Rectal smooth muscle tissue (tissue), 1 donor: ENCODE results near the gene ARSI.

Source experiments
- H3K27ac ChIP-seq: one replicate; pipeline ENCODE4 v1.7.0; 2013; ENCODE audit warnings: low read depth, low read length, inconsistent platforms
- H3K27me3 ChIP-seq: one replicate; pipeline ENCODE4 v1.7.0; 2013; ENCODE audit warnings: low read length; ENCODE audit not compliant: control insufficient read depth, insufficient read depth
- H3K36me3 ChIP-seq: one replicate; pipeline ENCODE4 v1.7.0; 2013; ENCODE audit warnings: low read length; ENCODE audit not compliant: control insufficient read depth, insufficient read depth
- H3K4me1 ChIP-seq: one replicate; pipeline ENCODE4 v1.7.0; 2013; ENCODE audit warnings: low read length; ENCODE audit not compliant: control insufficient read depth, insufficient read depth
- H3K4me3 ChIP-seq: one replicate; pipeline ENCODE4 v1.7.0; 2013; ENCODE audit warnings: low read length
- H3K9ac ChIP-seq: one replicate; pipeline ENCODE4 v1.7.0; 2013; ENCODE audit warnings: low read length

ARSI gene

DNA sequence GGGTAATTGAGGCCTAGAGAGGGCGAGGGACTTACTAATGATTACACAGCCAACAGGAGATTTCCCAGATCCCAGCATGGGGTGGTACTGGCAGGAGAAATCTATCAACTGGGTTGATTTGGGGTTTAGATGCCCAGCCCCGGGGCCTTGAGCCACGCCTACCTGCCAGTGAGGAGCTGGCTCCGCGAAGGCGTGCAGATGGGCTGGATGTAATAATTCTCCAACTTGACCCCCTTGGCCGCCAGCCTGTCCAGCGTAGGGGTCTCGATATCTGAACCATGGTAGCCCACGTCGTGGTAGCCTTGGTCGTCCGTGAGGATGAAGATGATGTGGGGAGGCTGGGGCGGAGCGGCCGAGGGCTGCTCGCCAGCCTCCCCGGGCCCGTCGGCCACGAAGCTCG lies 804 bp downstream of the ARSI start:
- Histone ChIP-seq H3K4me3 (peak overlapping the region; percentile 43), H3K9ac (no peak overlapping the region), H3K4me1 (peaks cover 12% of the 10 kb centered on the region), H3K27me3 (peaks cover 3% of the 10 kb centered on the region), H3K36me3 (no peaks in the 10 kb centered on the region), H3K27ac (no peak overlapping the region)

DNA sequence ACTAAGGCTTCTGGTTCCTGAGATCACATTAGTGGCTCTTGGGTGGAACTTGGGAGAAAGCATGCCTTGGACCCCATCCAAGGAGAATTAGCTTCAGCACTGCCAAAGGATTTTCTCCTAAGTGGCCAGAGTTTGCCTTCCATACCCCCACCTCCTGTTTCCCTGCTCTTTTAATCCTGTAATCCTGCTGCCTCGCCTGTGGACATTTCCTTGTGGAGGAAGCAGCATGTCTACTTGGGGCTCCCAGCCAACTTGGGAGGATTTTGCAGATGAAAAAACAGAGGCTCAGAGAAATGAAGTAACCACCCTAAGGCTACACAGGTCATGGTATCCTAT lies 1.6 kb downstream of the ARSI start:
- Histone ChIP-seq H3K9ac (no peak overlapping the region), H3K4me3 (no peak overlapping the region), H3K27ac (no peak overlapping the region), H3K27me3 (peaks cover 3% of the 10 kb centered on the region), H3K36me3 (no peaks in the 10 kb centered on the region), H3K4me1 (peaks cover 12% of the 10 kb centered on the region)

DNA sequence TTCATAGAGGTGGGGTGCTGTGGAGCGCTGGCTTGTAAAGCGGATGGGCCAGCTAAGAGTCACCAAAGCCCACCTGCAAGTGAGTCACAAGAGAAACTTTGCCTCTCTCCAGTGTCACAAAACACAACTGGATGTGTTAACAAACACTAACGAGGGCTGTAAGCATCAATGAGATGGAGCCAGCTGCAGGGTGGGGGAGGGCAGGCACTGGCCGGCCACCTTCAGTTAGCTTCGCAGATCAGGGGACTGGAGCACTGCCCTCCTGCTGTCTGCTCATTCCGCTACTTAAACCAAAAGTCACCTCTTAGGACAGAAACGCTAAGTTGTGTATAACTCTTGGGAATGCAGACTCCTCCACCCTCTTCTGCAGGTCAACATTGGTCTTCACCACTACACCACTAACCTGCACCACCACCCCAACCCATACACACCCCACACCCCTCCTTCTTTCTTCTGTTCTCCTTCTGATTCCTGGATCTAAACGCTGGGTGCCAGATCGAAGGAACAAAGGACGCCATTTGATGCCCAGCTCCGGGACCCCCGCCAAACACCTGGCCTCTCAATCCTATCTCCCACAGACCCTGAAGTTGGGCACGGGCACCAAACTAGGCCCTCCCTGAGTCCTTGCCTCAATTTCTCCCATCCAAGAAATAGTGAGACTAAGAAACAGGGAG lies 2.1 kb downstream of the ARSI start:
- Histone ChIP-seq H3K4me3 (no peak overlapping the region), H3K9ac (no peak overlapping the region), H3K4me1 (peaks cover 12% of the 10 kb centered on the region), H3K36me3 (no peaks in the 10 kb centered on the region), H3K27me3 (peaks cover 3% of the 10 kb centered on the region), H3K27ac (peak overlapping the region; percentile 3)

DNA sequence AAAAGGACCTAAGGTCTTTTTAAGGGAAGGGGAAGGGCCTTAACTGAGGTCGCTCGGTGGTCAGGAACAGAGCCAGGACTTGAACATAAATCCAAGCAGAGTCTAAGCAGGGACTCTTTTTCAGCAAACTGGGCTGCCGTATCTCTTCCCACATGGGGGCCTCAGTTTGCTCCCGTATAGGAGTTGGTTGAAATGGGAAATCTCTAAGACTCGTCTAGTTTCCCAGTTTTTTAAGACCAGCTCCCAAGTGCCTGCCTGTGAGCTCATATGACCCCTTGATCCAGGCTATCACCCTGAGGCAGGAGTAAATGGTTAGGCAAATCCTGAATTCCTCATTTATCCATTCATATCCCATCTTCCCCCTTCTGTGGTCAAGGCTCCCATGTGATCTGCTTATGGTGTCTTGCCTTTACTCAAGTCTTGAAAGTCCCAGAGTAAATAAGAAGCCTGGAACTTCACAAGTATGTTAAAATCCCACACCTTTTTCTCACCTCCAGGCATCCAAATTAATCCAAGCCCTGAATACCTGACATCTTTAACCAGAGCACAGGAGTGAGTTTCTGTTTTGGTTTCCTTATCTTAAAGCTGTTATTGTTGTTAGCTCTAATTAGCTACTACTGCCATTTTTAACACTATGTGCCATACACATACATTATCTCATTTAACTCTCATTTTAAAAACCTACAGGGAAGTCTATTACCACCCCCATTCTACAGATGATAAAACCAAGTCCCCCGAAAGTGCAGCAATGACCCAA lies 3.0 kb downstream of the ARSI start:
- Histone ChIP-seq H3K4me3 (no peak overlapping the region), H3K36me3 (no peaks in the 10 kb centered on the region), H3K4me1 (peaks cover 13% of the 10 kb centered on the region), H3K27ac (peak overlapping the region; percentile 64), H3K9ac (no peak overlapping the region), H3K27me3 (peaks cover 3% of the 10 kb centered on the region)

DNA sequence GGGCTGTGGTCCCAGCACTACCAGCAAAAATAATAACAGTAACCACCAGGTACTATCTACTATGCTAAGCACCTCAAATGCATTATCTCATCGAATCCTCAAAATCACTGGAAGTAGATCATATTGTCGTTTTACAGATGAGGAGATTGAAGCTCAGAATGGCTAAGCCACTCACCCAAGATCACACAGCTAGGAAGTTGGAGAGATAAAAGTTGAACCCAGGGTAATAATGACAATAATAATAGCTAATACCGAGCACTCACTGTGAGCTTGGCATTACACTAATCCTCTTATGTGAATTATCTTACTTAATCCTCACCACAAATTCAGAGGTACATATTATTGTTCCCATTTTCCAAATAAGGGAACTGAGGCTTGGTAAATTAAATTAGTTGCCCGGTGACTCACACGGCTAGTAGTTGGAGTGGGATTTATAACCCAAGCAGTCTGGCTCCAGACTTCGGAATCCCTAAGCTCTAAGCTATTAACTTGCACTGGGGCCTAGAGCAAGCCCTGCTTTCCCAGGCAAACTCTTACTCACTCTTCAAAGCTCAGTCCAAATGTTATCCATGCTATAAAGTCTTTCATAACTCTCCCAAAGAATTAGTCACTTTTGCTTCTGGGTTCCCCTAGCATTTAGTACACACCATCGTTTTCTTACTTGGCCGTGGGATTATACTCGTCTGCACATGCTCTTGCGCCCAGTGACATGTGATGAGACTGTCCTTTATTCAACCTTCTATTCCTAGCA lies 3.8 kb downstream of the ARSI start:
- peak overlapping the region; percentile 64 for H3K27ac ChIP-seq
- H3K4me3 ChIP-seq = no peak overlapping the region
- no peaks in the 10 kb centered on the region for H3K36me3 ChIP-seq
- no peak overlapping the region for H3K9ac ChIP-seq
- peaks cover 13% of the 10 kb centered on the region for H3K4me1 ChIP-seq
- peaks cover 3% of the 10 kb centered on the region for H3K27me3 ChIP-seq

DNA sequence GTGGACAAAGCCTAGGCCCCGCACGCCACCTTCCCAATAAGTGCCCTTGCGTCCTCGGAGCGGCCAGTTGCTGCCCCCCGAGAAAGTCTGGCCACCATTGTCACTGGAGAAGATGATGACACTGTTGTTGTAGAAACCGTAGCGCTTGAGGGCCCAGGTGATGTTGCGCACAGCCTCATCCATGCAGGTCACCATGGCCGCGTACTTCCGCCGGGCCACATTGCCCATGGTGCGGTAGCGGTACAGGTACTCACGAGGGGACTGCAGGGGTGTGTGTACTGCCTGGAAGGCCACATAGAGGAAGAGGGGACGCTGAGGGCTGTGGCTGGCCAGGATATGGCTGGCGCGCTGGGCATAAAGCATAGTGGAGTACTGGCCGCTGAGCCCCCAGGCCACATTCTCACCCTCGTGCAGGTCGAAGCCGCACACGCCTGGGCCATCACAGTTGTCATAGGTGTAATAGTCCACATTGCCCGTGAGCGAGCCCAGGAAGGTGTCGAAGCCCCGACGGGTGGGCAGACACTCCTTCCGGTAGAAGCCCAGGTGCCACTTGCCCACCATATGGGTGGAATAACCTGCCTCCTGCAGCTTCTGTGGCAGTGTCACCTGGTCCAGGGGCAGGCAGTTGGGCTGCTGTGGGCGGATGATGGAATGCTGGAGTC lies 4.6 kb downstream of the ARSI start:
- Histone ChIP-seq H3K4me1 (peaks cover 8% of the 10 kb centered on the region), H3K9ac (no peak overlapping the region)

DNA sequence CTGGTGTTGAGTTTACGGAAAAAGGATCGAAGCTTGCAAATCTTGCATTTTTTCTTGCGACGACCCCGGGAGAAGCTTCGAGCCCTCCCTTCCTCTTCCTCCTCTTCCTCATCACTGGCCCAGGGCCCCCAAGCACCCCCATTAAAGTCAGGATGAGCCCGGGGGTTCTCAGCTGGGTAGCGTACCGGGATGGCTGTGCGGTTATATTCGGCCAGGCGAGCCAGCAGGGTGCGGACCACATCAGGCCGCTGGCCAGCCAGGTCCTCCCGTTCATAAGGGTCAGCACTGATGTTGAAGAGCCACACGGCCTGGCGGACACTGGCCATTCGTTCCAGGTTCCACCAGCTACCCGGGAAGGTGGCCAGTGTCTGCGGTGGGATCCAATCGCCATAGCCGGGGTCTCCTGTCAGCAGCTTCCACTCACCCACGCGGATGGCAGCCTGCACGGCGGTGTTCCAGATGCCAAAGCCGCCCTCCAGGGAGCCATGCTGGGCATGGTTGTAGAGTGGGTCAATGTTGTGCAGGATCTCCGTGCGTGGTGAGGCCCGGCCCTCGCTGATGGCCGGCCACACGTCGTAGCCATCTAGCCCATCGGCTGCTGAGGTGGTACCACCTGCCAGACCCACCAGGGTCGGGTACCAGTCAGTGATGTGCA lies 5.3 kb downstream of the ARSI start:
- no peak overlapping the region for H3K9ac ChIP-seq
- peaks cover 6% of the 10 kb centered on the region for H3K4me1 ChIP-seq
- H3K27me3 ChIP-seq = no peaks in the 10 kb centered on the region
- H3K27ac ChIP-seq = no peak overlapping the region
- H3K4me3 ChIP-seq = no peak overlapping the region
- H3K36me3 ChIP-seq = no peaks in the 10 kb centered on the region

More for the DNA sequence above, 4.6 kb downstream of the ARSI start:
- H3K27me3 ChIP-seq = peaks cover 2% of the 10 kb centered on the region
- peak overlapping the region; percentile 46 for H3K27ac ChIP-seq
- H3K4me3 ChIP-seq = no peak overlapping the region
- H3K36me3 ChIP-seq = no peaks in the 10 kb centered on the region

DNA sequence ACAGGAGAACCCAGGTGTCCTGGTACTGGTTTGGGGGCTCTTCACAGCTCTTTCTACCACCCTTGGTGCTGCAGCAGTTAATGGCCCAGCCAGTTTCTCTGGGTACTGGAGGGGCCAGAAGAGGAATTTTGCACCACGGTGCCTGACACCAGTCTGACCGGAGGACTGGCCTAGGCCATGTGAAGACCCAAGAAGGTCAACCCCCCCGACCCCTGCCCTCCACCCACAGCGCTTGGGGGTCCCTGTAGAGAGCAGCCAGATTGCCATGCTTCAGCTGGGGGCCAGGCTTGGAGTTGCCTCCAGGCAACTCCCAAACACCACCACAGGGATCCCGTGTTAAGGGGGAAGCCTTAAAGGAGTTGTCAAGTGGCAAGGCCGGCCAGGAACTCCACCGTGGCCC lies 6.2 kb downstream of the ARSI start:
- H3K4me1 ChIP-seq = peaks cover 6% of the 10 kb centered on the region

DNA sequence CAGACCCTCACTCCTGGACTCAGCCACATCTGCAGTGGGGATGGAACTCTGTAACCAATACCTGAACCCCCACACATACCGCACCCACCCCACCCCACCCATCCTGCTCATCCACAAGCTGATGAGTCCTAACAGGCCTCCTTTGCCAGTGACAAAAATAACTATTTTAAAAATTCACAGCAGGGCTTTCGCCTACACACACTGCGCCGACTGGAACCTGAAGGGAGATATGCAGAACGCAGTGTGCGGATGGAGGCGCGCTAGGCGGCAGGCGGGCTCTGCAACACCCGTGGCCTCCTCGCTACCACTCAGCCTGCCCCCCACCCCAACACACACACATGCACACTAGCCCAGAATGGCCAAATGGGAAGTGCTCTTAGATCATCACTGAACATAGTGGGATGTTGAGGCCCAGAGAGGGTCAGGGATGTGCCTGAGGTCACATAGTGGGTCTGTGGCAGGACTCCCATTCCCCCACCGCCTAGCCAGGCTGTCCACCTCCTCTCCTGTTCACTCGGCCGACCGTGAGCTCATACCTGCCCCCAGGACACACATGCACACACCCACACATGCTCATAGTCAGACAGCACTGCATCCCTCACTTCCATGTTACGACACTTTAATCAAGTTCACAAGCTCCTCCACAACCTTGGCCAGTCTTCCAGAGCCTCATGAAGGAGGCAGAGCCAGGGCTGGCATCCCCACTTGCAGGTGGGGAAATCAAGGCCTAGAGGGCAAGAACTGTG lies 6.8 kb downstream of the ARSI start:
- H3K27ac ChIP-seq = no peak overlapping the region
- no peak overlapping the region for H3K4me3 ChIP-seq
- no peaks in the 10 kb centered on the region for H3K27me3 ChIP-seq
- no peak overlapping the region for H3K9ac ChIP-seq
- peaks cover 6% of the 10 kb centered on the region for H3K4me1 ChIP-seq
- H3K36me3 ChIP-seq = no peaks in the 10 kb centered on the region

More for the DNA sequence above, 6.2 kb downstream of the ARSI start:
- no peak overlapping the region for H3K4me3 ChIP-seq
- no peaks in the 10 kb centered on the region for H3K36me3 ChIP-seq
- H3K27ac ChIP-seq = no peak overlapping the region
- no peak overlapping the region for H3K9ac ChIP-seq
- H3K27me3 ChIP-seq = no peaks in the 10 kb centered on the region

DNA sequence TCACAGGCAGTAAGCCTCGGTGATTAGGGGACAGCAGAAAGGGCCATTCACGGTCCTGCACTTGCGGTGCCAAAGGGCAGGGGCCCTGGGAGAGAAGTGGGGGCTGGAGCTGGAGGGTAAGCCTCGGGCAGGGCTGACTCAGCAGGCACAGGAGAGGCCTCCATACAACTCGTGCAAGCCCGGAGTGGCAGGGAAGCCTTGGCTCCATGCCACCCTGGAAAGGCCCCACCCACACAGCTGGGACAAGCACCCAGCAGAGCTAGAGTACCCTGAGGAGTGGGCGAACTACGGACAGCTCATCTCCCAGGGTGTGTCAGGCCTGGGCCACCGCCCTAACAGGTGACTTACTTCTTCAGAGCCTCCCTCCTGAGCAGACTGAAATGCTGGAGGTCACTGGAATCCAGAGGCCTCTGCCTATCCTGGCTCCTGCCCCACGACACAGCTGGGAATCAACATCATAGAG lies 7.5 kb downstream of the ARSI start:
- peaks cover 6% of the 10 kb centered on the region for H3K4me1 ChIP-seq
- H3K27ac ChIP-seq = no peak overlapping the region
- H3K36me3 ChIP-seq = no peaks in the 10 kb centered on the region
- no peak overlapping the region for H3K9ac ChIP-seq
- H3K27me3 ChIP-seq = no peaks in the 10 kb centered on the region
- H3K4me3 ChIP-seq = no peak overlapping the region

DNA sequence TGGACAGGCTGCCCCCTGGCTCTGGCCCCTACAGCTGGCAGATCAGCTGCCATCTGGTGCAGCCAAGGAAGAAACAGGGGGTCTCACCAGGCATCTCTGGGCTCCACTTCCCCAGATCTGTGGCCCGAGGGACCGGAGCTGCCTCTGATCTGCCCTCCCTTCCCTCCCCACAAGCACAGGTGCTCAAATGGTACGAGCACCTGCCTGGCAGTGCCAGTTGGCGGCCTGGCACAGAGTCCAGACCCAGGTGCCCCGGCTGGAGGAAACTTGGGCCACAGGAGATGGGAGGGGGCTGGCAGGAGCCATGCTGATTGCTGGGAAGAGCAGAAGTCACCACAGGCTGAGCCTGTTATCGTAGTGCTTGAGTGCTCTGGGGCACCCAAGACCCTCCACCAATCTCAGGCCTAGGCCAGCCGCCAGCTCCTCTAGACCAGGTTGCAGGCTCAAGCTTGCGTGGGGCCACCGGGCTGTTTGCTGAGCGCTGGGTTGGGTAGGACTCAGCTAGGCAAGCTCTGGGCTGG lies 8.1 kb downstream of the ARSI start:
- Histone ChIP-seq H3K9ac (no peak overlapping the region), H3K27ac (no peak overlapping the region), H3K4me1 (peaks cover 6% of the 10 kb centered on the region), H3K27me3 (no peaks in the 10 kb centered on the region), H3K4me3 (no peak overlapping the region), H3K36me3 (no peaks in the 10 kb centered on the region)
